Sigmoid colon (tissue), 4 donors: ENCODE data around the gene ADAMTSL1.

ENCODE experiments used
- POLR2AphosphoS5 ChIP-seq, 4 donors: sonication (generic); formaldehyde crosslinking; IDR thresholded peaks; one replicate each; pipeline ENCODE4 v1.6.1; 2017; ENCODE audit warnings: antibody characterized with exemption in 4 of 4
- TF ChIP-seq, protein P1 (sequence below), 4 experiments: fragments of 450-650 bp in 3 of 4; fragments of 200-600 bp in 1 of 4; IDR thresholded peaks; one replicate each; pipeline ENCODE4 v1.5.1; 2016 to 2019; ENCODE audit warnings: antibody characterized with exemption in 4 of 4, mild to moderate bottlenecking in 3 of 4, moderate library complexity in 2 of 4

- TF ChIP-seq, protein P1, sequence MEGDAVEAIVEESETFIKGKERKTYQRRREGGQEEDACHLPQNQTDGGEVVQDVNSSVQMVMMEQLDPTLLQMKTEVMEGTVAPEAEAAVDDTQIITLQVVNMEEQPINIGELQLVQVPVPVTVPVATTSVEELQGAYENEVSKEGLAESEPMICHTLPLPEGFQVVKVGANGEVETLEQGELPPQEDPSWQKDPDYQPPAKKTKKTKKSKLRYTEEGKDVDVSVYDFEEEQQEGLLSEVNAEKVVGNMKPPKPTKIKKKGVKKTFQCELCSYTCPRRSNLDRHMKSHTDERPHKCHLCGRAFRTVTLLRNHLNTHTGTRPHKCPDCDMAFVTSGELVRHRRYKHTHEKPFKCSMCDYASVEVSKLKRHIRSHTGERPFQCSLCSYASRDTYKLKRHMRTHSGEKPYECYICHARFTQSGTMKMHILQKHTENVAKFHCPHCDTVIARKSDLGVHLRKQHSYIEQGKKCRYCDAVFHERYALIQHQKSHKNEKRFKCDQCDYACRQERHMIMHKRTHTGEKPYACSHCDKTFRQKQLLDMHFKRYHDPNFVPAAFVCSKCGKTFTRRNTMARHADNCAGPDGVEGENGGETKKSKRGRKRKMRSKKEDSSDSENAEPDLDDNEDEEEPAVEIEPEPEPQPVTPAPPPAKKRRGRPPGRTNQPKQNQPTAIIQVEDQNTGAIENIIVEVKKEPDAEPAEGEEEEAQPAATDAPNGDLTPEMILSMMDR (IDR thresholded peaks at IDR 0.05): no peak
- TF ChIP-seq POLR2AphosphoS5 (IDR thresholded peaks at IDR 0.05): no peak
Observed at GRCh38 chr9:18504707-18505106, 30.8 kb downstream of the ADAMTSL1 start.
